ENCODE data around the gene TNIP1. TPM values are rescaled to one million over a fixed set of nuclear protein-coding genes. Genes with fewer than 3 reads are reported as not detected.

Gene TNIP1
- total and polyA plus RNA-seq, 3 donors from 2014 or later, result 43.5 to 58.3 (median 48.4) TPM

GRCh38 chr5:151063142-151063989 is 17.5 kb downstream of the TNIP1 start:
- Histone ChIP-seq H3K27me3 (no peaks in the 10 kb centered on the region), H3K4me1 (peaks cover 32% of the 10 kb centered on the region), H3K4me3 (no peak overlapping the region), H3K36me3 (ENCODE audit: low read depth, missing control alignments) (no peaks in the 10 kb centered on the region), H3K27ac (peak overlapping the region in 1 of 2 donors; percentile 41), H3K9me3 (no peaks in the 10 kb centered on the region)
- intact Hi-C loops (cut with DNase I; ENCODE audit: low total_unique reads), result no loop called here
- DNase-seq, result peak; percentile 64
- TF ChIP-seq CTCF (IDR thresholded peaks at IDR 0.05) (no peak), POLR2A (IDR thresholded peaks at IDR 0.05) (no peak)
- 55 to 70% methylated on average over 15 to 17 of the region's 17 CpGs for WGBS, 2 donors

- H3K36me3 ChIP-seq (ENCODE audit: low read depth, missing control alignments), result no peaks in the 10 kb centered on the region
- intact Hi-C loops (cut with DNase I; ENCODE audit: low total_unique reads), result no loop called here
- no peak for TF ChIP-seq POLR2A (IDR thresholded peaks at IDR 0.05)
- TF ChIP-seq CTCF (IDR thresholded peaks at IDR 0.05), result no peak
Observed at GRCh38 chr5:151062405-151063141, 18.3 kb downstream of the TNIP1 start.

GRCh38 chr5:151060742-151061141 is 20.1 kb downstream of the TNIP1 start:
- intact Hi-C loops (cut with DNase I; ENCODE audit: low total_unique reads), result no loop called here
- H3K27ac ChIP-seq, result no peak overlapping the region

More at GRCh38 chr5:151062405-151063141, 18.3 kb downstream of the TNIP1 start:
- Histone ChIP-seq H3K4me3 (no peak overlapping the region), H3K27me3 (no peaks in the 10 kb centered on the region), H3K9me3 (no peaks in the 10 kb centered on the region), H3K4me1 (peaks cover 24% of the 10 kb centered on the region), H3K27ac (peak overlapping the region in 1 of 2 donors; percentile 41)
- DNase-seq, result no peak
- WGBS, 2 donors, result 73 to 88% methylated on average over 5 of the region's 5 CpGs

GRCh38 chr5:151058891-151059489 is 21.8 kb downstream of the TNIP1 start:
- Histone ChIP-seq H3K27ac (no peak overlapping the region), H3K4me1 (peaks cover 16% of the 10 kb centered on the region), H3K27me3 (no peaks in the 10 kb centered on the region), H3K9me3 (no peaks in the 10 kb centered on the region), H3K36me3 (ENCODE audit: low read depth, missing control alignments) (no peaks in the 10 kb centered on the region), H3K4me3 (no peak overlapping the region)
- TF ChIP-seq POLR2A (IDR thresholded peaks at IDR 0.05) (no peak), CTCF (IDR thresholded peaks at IDR 0.05) (no peak)
- no peak for DNase-seq
- WGBS, 2 donors, result 88 to 92% methylated on average over 7 of the region's 7 CpGs
- intact Hi-C loops (cut with DNase I; ENCODE audit: low total_unique reads), result no loop called here

More at GRCh38 chr5:151060742-151061141, 20.1 kb downstream of the TNIP1 start:
- no peaks in the 10 kb centered on the region for H3K9me3 ChIP-seq
- WGBS, 2 donors, result 87 to 88% methylated on average over 6 of the region's 6 CpGs
- H3K4me1 ChIP-seq, result peaks cover 17% of the 10 kb centered on the region
- no peak for TF ChIP-seq CTCF (IDR thresholded peaks at IDR 0.05)
- no peak for TF ChIP-seq POLR2A (IDR thresholded peaks at IDR 0.05)
- H3K27me3 ChIP-seq, result no peaks in the 10 kb centered on the region
- DNase-seq, result no peak
- no peaks in the 10 kb centered on the region for H3K36me3 ChIP-seq (ENCODE audit: low read depth, missing control alignments)
- H3K4me3 ChIP-seq, result no peak overlapping the region

All from testis (tissue), 3 donors.